H9 (cell line): Measurements from ENCODE around the gene CDH4. TPM values are rescaled to one million over a fixed set of nuclear protein-coding genes. Genes with fewer than 3 reads are reported as not detected.

ENCODE experiments used
- DNase-seq: peaks from one replicate; pipeline ENCODE4 v3.0.0-alpha.2; 2017
- H2AFZ ChIP-seq: one replicate; pipeline ENCODE4 v1.6.1; 2013; ENCODE audit warnings: mild to moderate bottlenecking, low read length, control low read depth, moderate library complexity
- H2AK5ac ChIP-seq: 2 replicates; pipeline ENCODE4 v1.6.1; 2013; ENCODE audit warnings: low read length, control low read depth, mixed read lengths; ENCODE audit not compliant: insufficient read length
- H2BK120ac ChIP-seq: one replicate; pipeline ENCODE4 v1.6.1; 2013; ENCODE audit warnings: low read depth, mild to moderate bottlenecking, low read length, control low read depth, inconsistent platforms; ENCODE audit not compliant: poor library complexity, severe bottlenecking
- H2BK12ac ChIP-seq: 2 replicates; pipeline ENCODE4 v1.6.1; 2013; ENCODE audit warnings: low read length, control low read depth, mixed read lengths, low read depth; ENCODE audit not compliant: insufficient read length
- H2BK15ac ChIP-seq: 2 replicates; pipeline ENCODE4 v1.6.1; 2013; ENCODE audit warnings: low read depth, low read length, control low read depth
- H2BK20ac ChIP-seq: one replicate; pipeline ENCODE4 v1.6.1; 2013; ENCODE audit warnings: low read depth, mild to moderate bottlenecking, low read length, control low read depth, inconsistent platforms; ENCODE audit not compliant: poor library complexity, severe bottlenecking
- H2BK5ac ChIP-seq: 2 replicates; pipeline ENCODE4 v1.6.1; 2013; ENCODE audit warnings: low read length, control low read depth, mixed read lengths; ENCODE audit not compliant: insufficient read length
- H3K14ac ChIP-seq: 2 replicates; pipeline ENCODE4 v1.6.1; 2013; ENCODE audit warnings: low read length, control low read depth; ENCODE audit not compliant: insufficient read depth
- H3K18ac ChIP-seq: 2 replicates; pipeline ENCODE4 v1.6.1; 2013; ENCODE audit warnings: low read depth, mild to moderate bottlenecking, mixed read lengths, low read length, control low read depth; ENCODE audit not compliant: insufficient read length
- H3K23ac ChIP-seq: 2 replicates; pipeline ENCODE4 v1.6.1; 2013; ENCODE audit warnings: low read length, control low read depth, mixed read lengths, low read depth; ENCODE audit not compliant: insufficient read length
- H3K23me2 ChIP-seq: 2 replicates; pipeline ENCODE4 v1.6.1; 2013; ENCODE audit warnings: low read depth, mild to moderate bottlenecking, mixed read lengths, low read length, control low read depth; ENCODE audit not compliant: insufficient read length, poor library complexity, severe bottlenecking
- H3K27ac ChIP-seq: 2 replicates; pipeline ENCODE4 v1.5.1; 2013; ENCODE audit warnings: low read length, control low read depth, mixed read lengths, low read depth; ENCODE audit not compliant: insufficient read length
- H3K27me3 ChIP-seq: 2 replicates; pipeline ENCODE4 v1.6.1; 2013; ENCODE audit warnings: low read length, control low read depth, inconsistent platforms; ENCODE audit not compliant: insufficient read depth
- H3K4ac ChIP-seq: 2 replicates; pipeline ENCODE4 v1.6.1; 2013; ENCODE audit warnings: low read depth, mild to moderate bottlenecking, control low read depth, inconsistent platforms, low read length, moderate library complexity
- H3K4me1 ChIP-seq: 2 replicates; pipeline ENCODE4 v1.6.1; 2013; ENCODE audit warnings: low read length, control low read depth, inconsistent platforms; ENCODE audit not compliant: insufficient read depth
- H3K4me2 ChIP-seq: 2 replicates; pipeline ENCODE4 v1.6.1; 2013; ENCODE audit warnings: low read length, control low read depth, mixed read lengths; ENCODE audit not compliant: insufficient read length, insufficient read depth
- H3K56ac ChIP-seq: 2 replicates; pipeline ENCODE4 v1.6.1; 2013; ENCODE audit warnings: low read depth, mild to moderate bottlenecking, mixed read lengths, low read length, control low read depth; ENCODE audit not compliant: insufficient read length
- H3K79me1 ChIP-seq: 2 replicates; pipeline ENCODE4 v1.6.1; 2013; ENCODE audit warnings: low read depth, mild to moderate bottlenecking, moderate library complexity, low read length, control low read depth, inconsistent platforms; ENCODE audit not compliant: insufficient read depth, poor library complexity, severe bottlenecking
- H3K79me2 ChIP-seq: 2 replicates; pipeline ENCODE4 v1.6.1; 2013; ENCODE audit warnings: low read length, control low read depth, inconsistent platforms; ENCODE audit not compliant: insufficient read depth
- H3K9ac ChIP-seq: 2 replicates; pipeline ENCODE4 v1.6.1; 2013; ENCODE audit warnings: low read length, control low read depth, mixed read lengths; ENCODE audit not compliant: insufficient read length; ENCODE audit errors: extremely low read depth
- H3K9me3 ChIP-seq: one replicate; pipeline ENCODE4 v1.6.1; 2013; ENCODE audit warnings: low read depth, low read length, inconsistent platforms; ENCODE audit not compliant: control insufficient read depth
- H3T11ph ChIP-seq: one replicate; pipeline ENCODE4 v1.6.1; 2013; ENCODE audit warnings: mild to moderate bottlenecking, low read length, control low read depth, inconsistent platforms
- H4K20me1 ChIP-seq: one replicate; pipeline ENCODE4 v1.6.1; 2013; ENCODE audit not compliant: control insufficient read depth, insufficient read length, insufficient read depth
- H4K5ac ChIP-seq: 2 replicates; pipeline ENCODE4 v1.6.1; 2013; ENCODE audit warnings: low read depth, mild to moderate bottlenecking, mixed read lengths, low read length, control low read depth; ENCODE audit not compliant: insufficient read length
- H4K8ac ChIP-seq: replicated peaks from 2 replicates; pipeline ENCODE4 v1.6.1; 2013; ENCODE audit warnings: low read length, control low read depth, mixed read lengths, low read depth; ENCODE audit not compliant: insufficient read length
- H4K91ac ChIP-seq: 2 replicates; pipeline ENCODE4 v1.6.1; 2013; ENCODE audit warnings: low read depth, mild to moderate bottlenecking, moderate library complexity, mixed read lengths, low read length, control low read depth; ENCODE audit not compliant: insufficient read length
- H3K27ac Mint-ChIP-seq, 3 experiments: 2 replicates in 2 of 3; 3 replicates in 1 of 3; pipeline ENCODE4 v1.8.0; 2020 to 2021; ENCODE audit warnings: mixed read lengths in 3 of 3, mild to moderate bottlenecking in 1 of 3, moderate library complexity in 1 of 3
- H3K27me3 Mint-ChIP-seq: 2 replicates; pipeline ENCODE4 v1.8.0; 2021; ENCODE audit warnings: low read depth, mild to moderate bottlenecking, moderate library complexity, mixed read lengths
- H3K36me3 Mint-ChIP-seq, 3 experiments: 2 replicates in 2 of 3; 3 replicates in 1 of 3; pipeline ENCODE4 v1.8.0; 2020 to 2021; ENCODE audit warnings: low read depth in 3 of 3, mixed read lengths in 3 of 3; ENCODE audit not compliant: insufficient read depth in 1 of 3
- H3K4me1 Mint-ChIP-seq, 2 experiments: 2 replicates each; pipeline ENCODE4 v1.8.0; 2020; ENCODE audit warnings: mixed read lengths in 2 of 2
- H3K4me3 Mint-ChIP-seq, 2 experiments: 2 replicates in 1 of 2; 3 replicates in 1 of 2; pipeline ENCODE4 v1.8.0; 2020 to 2021; ENCODE audit warnings: mild to moderate bottlenecking in 2 of 2, mixed read lengths in 2 of 2, moderate library complexity in 1 of 2
- H3K9me3 Mint-ChIP-seq, 2 experiments: 2 replicates in 1 of 2; 3 replicates in 1 of 2; pipeline ENCODE4 v1.8.0; 2020; ENCODE audit warnings: mild to moderate bottlenecking in 2 of 2, mixed read lengths in 2 of 2, moderate library complexity in 1 of 2
- WGBS: extraction: QIAGEN DNeasy Blood & Tissue Kit; methylation state at CpG from one replicate; pipeline ENCODE4 v1.1.7; 2013; ENCODE audit warnings: missing lambda C conversion rate, low lambda C conversion rate, mixed read lengths; ENCODE audit not compliant: insufficient read length; ENCODE audit errors: extremely low coverage; 5-methylcytosine and 5-hydroxymethylcytosine counted together
- total RNA-seq: library from RNA; stranded (reverse); gene quantifications from 2 replicates; pipeline ENCODE4 v1.2.1, GENCODE V29; 2021
- TF ChIP-seq, protein P1 (sequence below): fragments of 200-600 bp; sonication (generic); conservative IDR thresholded peaks from 3 replicates; pipeline ENCODE4 v1.8.0; 2021; ENCODE audit warnings: antibody characterized with exemption, mild to moderate bottlenecking

Gene CDH4
- total RNA-seq, 1 experiment from 2014 or later = 3.0 TPM

DNA sequence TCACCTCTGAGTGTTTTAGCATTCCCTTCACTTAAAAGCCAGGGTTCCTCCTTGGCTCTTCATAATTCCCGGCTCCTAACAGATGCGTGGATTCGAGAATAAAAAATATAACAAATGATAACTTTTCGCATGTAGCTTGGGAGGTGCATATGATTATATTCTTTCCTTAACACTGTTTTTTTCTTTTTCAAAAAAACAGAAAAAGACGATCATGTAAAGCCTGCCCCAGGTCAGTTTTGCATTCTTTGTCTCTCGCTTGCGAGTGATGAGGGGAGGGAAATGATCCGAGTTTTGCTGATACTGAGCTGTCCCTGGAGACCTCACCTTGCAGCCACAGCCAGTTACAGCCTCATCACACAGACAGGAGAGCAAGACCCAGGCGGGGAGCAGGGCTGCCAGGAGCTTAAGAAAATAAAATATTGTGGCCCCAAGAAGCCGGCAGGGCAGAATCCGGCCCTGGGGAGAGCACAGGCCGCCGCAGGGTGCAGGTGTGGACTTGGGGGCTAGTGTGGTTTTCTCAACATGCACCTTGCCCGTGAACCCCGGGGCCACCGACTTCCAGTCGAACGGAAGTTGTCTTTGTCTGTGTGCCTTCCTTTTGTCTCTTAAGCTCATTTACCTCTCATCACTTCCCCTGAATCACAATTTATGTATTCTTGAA lies 511.8 kb downstream of the CDH4 start:
- no peak for DNase-seq
- WGBS = no CpG with 5 or more reads among the region's 18 CpGs
- Mint-ChIP-seq H3K9me3 (no peaks in the 10 kb centered on the region), H3K27ac (no peak overlapping the region), H3K36me3 (no peaks in the 10 kb centered on the region), H3K27me3 (peaks cover 27% of the 10 kb centered on the region), H3K4me1 (peaks cover 7 to 15% of the 10 kb centered on the region in 2 experiments), H3K4me3 (no peak overlapping the region)
- H3K9me3 ChIP-seq = no peaks in the 10 kb centered on the region
- H2BK120ac ChIP-seq = no peak overlapping the region
- no peak overlapping the region for H3K4me2 ChIP-seq
- H2AK5ac ChIP-seq = no peak overlapping the region
- TF ChIP-seq, protein P1, sequence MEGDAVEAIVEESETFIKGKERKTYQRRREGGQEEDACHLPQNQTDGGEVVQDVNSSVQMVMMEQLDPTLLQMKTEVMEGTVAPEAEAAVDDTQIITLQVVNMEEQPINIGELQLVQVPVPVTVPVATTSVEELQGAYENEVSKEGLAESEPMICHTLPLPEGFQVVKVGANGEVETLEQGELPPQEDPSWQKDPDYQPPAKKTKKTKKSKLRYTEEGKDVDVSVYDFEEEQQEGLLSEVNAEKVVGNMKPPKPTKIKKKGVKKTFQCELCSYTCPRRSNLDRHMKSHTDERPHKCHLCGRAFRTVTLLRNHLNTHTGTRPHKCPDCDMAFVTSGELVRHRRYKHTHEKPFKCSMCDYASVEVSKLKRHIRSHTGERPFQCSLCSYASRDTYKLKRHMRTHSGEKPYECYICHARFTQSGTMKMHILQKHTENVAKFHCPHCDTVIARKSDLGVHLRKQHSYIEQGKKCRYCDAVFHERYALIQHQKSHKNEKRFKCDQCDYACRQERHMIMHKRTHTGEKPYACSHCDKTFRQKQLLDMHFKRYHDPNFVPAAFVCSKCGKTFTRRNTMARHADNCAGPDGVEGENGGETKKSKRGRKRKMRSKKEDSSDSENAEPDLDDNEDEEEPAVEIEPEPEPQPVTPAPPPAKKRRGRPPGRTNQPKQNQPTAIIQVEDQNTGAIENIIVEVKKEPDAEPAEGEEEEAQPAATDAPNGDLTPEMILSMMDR = no peak
- no peak overlapping the region for H4K8ac ChIP-seq
- H2BK12ac ChIP-seq = no peak overlapping the region
- H3K23me2 ChIP-seq = no peaks in the 10 kb centered on the region
- no peak overlapping the region for H2AFZ ChIP-seq
- no peak overlapping the region for H3K23ac ChIP-seq
- no peak overlapping the region for H3K9ac ChIP-seq
- no peak overlapping the region for H4K5ac ChIP-seq
- H4K91ac ChIP-seq = no peak overlapping the region
- no peak overlapping the region for H2BK20ac ChIP-seq
- no peaks in the 10 kb centered on the region for H3K4me1 ChIP-seq
- H3K27ac ChIP-seq = no peak overlapping the region
- H3T11ph ChIP-seq = no peak overlapping the region
- no peaks in the 10 kb centered on the region; the same call in 1 of the 2 replicates for H3K27me3 ChIP-seq
- no peak overlapping the region for H2BK15ac ChIP-seq
- H2BK5ac ChIP-seq = no peak overlapping the region
- no peak overlapping the region for H3K4ac ChIP-seq
- no peak overlapping the region for H3K18ac ChIP-seq
- no peaks in the 10 kb centered on the region for H3K79me2 ChIP-seq
- H3K56ac ChIP-seq = no peak overlapping the region
- H4K20me1 ChIP-seq = no peaks in the 10 kb centered on the region
- H3K79me1 ChIP-seq = no peaks in the 10 kb centered on the region
- H3K14ac ChIP-seq = no peak overlapping the region
